A549 (cell line): ENCODE results near the gene RAB38. TPM values are rescaled to one million over a fixed set of nuclear protein-coding genes. Genes with fewer than 3 reads are reported as not detected.

Source experiments
- ATAC-seq, 2 experiments: fragments of 200-7000 bp in 1 of 2; fragments of >200 bp in 1 of 2; cut with Nextera tagmentation in 1 of 2; cut with Tn5 transposase in 1 of 2; 3 replicates each; pipeline versions ENCODE4 v1.8.0 to v1.9.1; 2018 to 2020; ENCODE audit warnings: mild to moderate bottlenecking in 1 of 2, moderate library complexity in 1 of 2
- CTCF ChIA-PET: fragments of 300-600 bp; sonication (Branson Sonifier 250); formaldehyde crosslinking; extraction: SDS; loops from one replicate; lab custom pipeline; 2021; ENCODE audit warnings: antibody characterized with exemption, inconsistent platforms; lab: Yijun Ruan, JAX
- POLR2A ChIA-PET: fragments of 350-600 bp; formaldehyde crosslinking; extraction: SDS; loops from one replicate; lab custom pipeline; 2021; ENCODE audit warnings: antibody characterized with exemption, inconsistent platforms; lab: Yijun Ruan, JAX
- DNase-seq, 2 experiments: peaks; one replicate each; pipeline versions ENCODE4 v3.0.0 to v3.0.0-alpha.2; 2011 to 2016; ENCODE audit warnings: low read depth in 1 of 2, low spot score in 1 of 2
- FAIRE-seq: peaks from 2 replicates; lab custom pipeline; 2011; peaks lifted over from hg19 to GRCh38; lab: Jason Lieb, UNC
- H3K27ac ChIP-seq, 2 experiments: fragments of >200 bp; sonication (Bioruptor Twin); formaldehyde crosslinking; 3 replicates each; pipeline ENCODE4 v1.5.1; 2016 to 2017
- H3K4me1 ChIP-seq: fragments of >200 bp; sonication (Bioruptor Twin); formaldehyde crosslinking; 3 replicates; pipeline ENCODE4 v1.6.1; 2016
- H3K4me2 ChIP-seq: fragments of >200 bp; sonication (Bioruptor Twin); formaldehyde crosslinking; 3 replicates; pipeline ENCODE4 v1.6.1; 2016
- H3K4me3 ChIP-seq: fragments of >200 bp; sonication (Bioruptor Twin); formaldehyde crosslinking; 3 replicates; pipeline ENCODE4 v1.5.1; 2016
- H3K9me3 ChIP-seq: fragments of >200 bp; sonication (Bioruptor Twin); formaldehyde crosslinking; 3 replicates; pipeline ENCODE4 v1.6.1; 2016
- BHLHE40 ChIP-seq: IDR thresholded peaks from 2 replicates; pipeline ENCODE4 v1.6.1; 2012; ENCODE audit warnings: low read depth, low read length, inconsistent platforms
- CBX2 ChIP-seq: fragments of 200-600 bp; sonication (generic); IDR thresholded peaks from 2 replicates; pipeline ENCODE4 v1.6.1; 2016; ENCODE audit warnings: low read depth, mild to moderate bottlenecking, borderline replicate concordance
- CEBPB ChIP-seq, 2 experiments: fragments of >200 bp in 1 of 2; sonication (Bioruptor Twin) in 1 of 2; formaldehyde crosslinking in 1 of 2; IDR thresholded peaks; 2 replicates each; pipeline ENCODE4 v1.6.1; 2012 to 2016
- CHD4 ChIP-seq: fragments of 200-600 bp; sonication (generic); IDR thresholded peaks from 2 replicates; pipeline ENCODE4 v1.6.1; 2016; ENCODE audit warnings: antibody characterized with exemption, mild to moderate bottlenecking, borderline replicate concordance
- CTCF ChIP-seq: fragments of >200 bp; sonication (Bioruptor Twin); formaldehyde crosslinking; IDR thresholded peaks from 3 replicates; pipeline ENCODE4 v1.5.1; 2016
- EHMT2 ChIP-seq: fragments of 200-600 bp; sonication (generic); IDR thresholded peaks from 2 replicates; pipeline ENCODE4 v1.6.1; 2016; ENCODE audit warnings: antibody characterized with exemption, low read depth, mild to moderate bottlenecking, moderate library complexity
- ESRRA ChIP-seq: fragments of 150-350 bp; IDR thresholded peaks from 2 replicates; pipeline ENCODE4 v1.6.1; 2014; ENCODE audit warnings: mild to moderate bottlenecking, low read length, borderline replicate concordance
- FOSL2 ChIP-seq, 2 experiments: fragments of 450-650 bp in 1 of 2; fragments of >200 bp in 1 of 2; sonication (Bioruptor Twin) in 1 of 2; formaldehyde crosslinking; IDR thresholded peaks; 2 replicates each; pipeline versions ENCODE4 v1.5.0 to v1.6.1; 2016 to 2020; ENCODE audit warnings: mild to moderate bottlenecking in 1 of 2, moderate library complexity in 1 of 2
- FOXS1 ChIP-seq: fragments of 250-450 bp; sonication (Bioruptor Pico); IDR thresholded peaks from 2 replicates; pipeline ENCODE4 v1.5.0; 2020; ENCODE audit warnings: mild to moderate bottlenecking, moderate library complexity
- HES2 ChIP-seq: fragments of >200 bp; sonication (Bioruptor Twin); formaldehyde crosslinking; IDR thresholded peaks from 2 replicates; pipeline ENCODE4 v1.6.1; 2016
- HOXA7 ChIP-seq: fragments of 250-450 bp; sonication (Bioruptor Pico); IDR thresholded peaks from 2 replicates; pipeline ENCODE4 v1.5.0; 2020; ENCODE audit warnings: mild to moderate bottlenecking, moderate library complexity
- HOXB5 ChIP-seq: fragments of 250-450 bp; sonication (Bioruptor Pico); IDR thresholded peaks from 2 replicates; pipeline ENCODE4 v1.5.0; 2020; ENCODE audit warnings: mild to moderate bottlenecking, moderate library complexity
- JUN ChIP-seq, 2 experiments: fragments of >200 bp; sonication (Bioruptor Twin); formaldehyde crosslinking; IDR thresholded peaks; 2 replicates in 1 of 2; 3 replicates in 1 of 2; pipeline ENCODE4 v1.6.1; 2016 to 2017
- JUNB ChIP-seq: fragments of >200 bp; sonication (Bioruptor Twin); formaldehyde crosslinking; IDR thresholded peaks from 2 replicates; pipeline ENCODE4 v1.6.1; 2016
- KDM1A ChIP-seq: fragments of 200-600 bp; sonication (generic); IDR thresholded peaks from 2 replicates; pipeline ENCODE4 v1.6.1; 2016; ENCODE audit warnings: low read depth, mild to moderate bottlenecking
- KDM5A ChIP-seq: fragments of 200-600 bp; sonication (generic); IDR thresholded peaks from 2 replicates; pipeline ENCODE4 v1.6.1; 2016; ENCODE audit warnings: antibody characterized with exemption, mild to moderate bottlenecking
- MYC ChIP-seq: IDR thresholded peaks from 2 replicates; pipeline ENCODE4 v1.6.1; 2012; ENCODE audit warnings: mild to moderate bottlenecking, inconsistent platforms, low read length, improper control_type of control experiment, borderline replicate concordance
- NPAS2 ChIP-seq: fragments of 250-450 bp; sonication (Bioruptor Pico); IDR thresholded peaks from 2 replicates; pipeline ENCODE4 v1.8.0; 2022; ENCODE audit warnings: mild to moderate bottlenecking, moderate library complexity, borderline replicate concordance
- PBX3 ChIP-seq: IDR thresholded peaks from 2 replicates; pipeline ENCODE4 v1.6.1; 2012
- POLR2A ChIP-seq: IDR thresholded peaks from 2 replicates; pipeline ENCODE4 v1.6.1; 2012; ENCODE audit warnings: mild to moderate bottlenecking, low read length
- RAD21 ChIP-seq, 2 experiments: fragments of >200 bp in 1 of 2; sonication (Bioruptor Twin) in 1 of 2; formaldehyde crosslinking in 1 of 2; IDR thresholded peaks in 1 of 2; conservative IDR thresholded peaks in 1 of 2; 2 replicates in 1 of 2; 3 replicates in 1 of 2; pipeline ENCODE4 v1.6.1; 2012 to 2018; ENCODE audit warnings: inconsistent platforms in 1 of 2
- RFX5 ChIP-seq: fragments of 450-650 bp; IDR thresholded peaks from 2 replicates; pipeline ENCODE4 v1.7.1; 2014; ENCODE audit warnings: antibody characterized with exemption, mild to moderate bottlenecking, moderate library complexity
- RNF2 ChIP-seq: fragments of 200-600 bp; sonication (generic); IDR thresholded peaks from 2 replicates; pipeline ENCODE4 v1.6.1; 2016; ENCODE audit warnings: low read depth, mild to moderate bottlenecking, antibody characterized with exemption, moderate library complexity, borderline replicate concordance
- SMC3 ChIP-seq: fragments of >200 bp; sonication (Bioruptor Twin); formaldehyde crosslinking; IDR thresholded peaks from 3 replicates; pipeline ENCODE4 v1.6.1; 2018; ENCODE audit warnings: inconsistent platforms
- ZFP36 ChIP-seq: fragments of 450-650 bp; IDR thresholded peaks from 2 replicates; pipeline ENCODE4 v1.6.1; 2014; ENCODE audit warnings: borderline replicate concordance; ENCODE audit not compliant: partially characterized antibody
- ZNF302 ChIP-seq: fragments of 250-450 bp; sonication (Bioruptor Pico); IDR thresholded peaks from 2 replicates; pipeline ENCODE4 v1.9.0; 2021; ENCODE audit warnings: inconsistent platforms, mild to moderate bottlenecking, moderate library complexity
- WGBS: methylation state at CpG from one replicate; pipeline ENCODE4 v1.1.6; 2017; ENCODE audit errors: missing lambda C conversion rate; 5-methylcytosine and 5-hydroxymethylcytosine counted together
- polyA plus RNA-seq, 4 experiments: library from polyadenylated mRNA; depleted of rRNA in 3 of 4; stranded (reverse); fragments of >200 nt; fragmentation: RNase III in 1 of 4; extraction: RNeasy Plus Mini Kit Qiagen cat#74134 plus additional on column Dnase treatment in 1 of 4; gene quantifications; 2 replicates in 3 of 4; 3 replicates in 1 of 4; pipeline ENCODE4 v1.2.3, GENCODE V29; 2011 to 2017
- TF ChIP-seq, protein P1 (sequence below): fragments of >200 bp; sonication (Bioruptor Twin); formaldehyde crosslinking; IDR thresholded peaks from 3 replicates; pipeline ENCODE4 v1.6.1; 2016
- TF ChIP-seq, protein P2 (sequence below): fragments of 150-350 bp; IDR thresholded peaks from 2 replicates; pipeline ENCODE4 v1.6.1; 2014; ENCODE audit warnings: low read depth, mild to moderate bottlenecking, low read length
- TF ChIP-seq, protein P3 (sequence below): fragments of 450-650 bp; IDR thresholded peaks from 2 replicates; pipeline ENCODE4 v1.6.1; 2014; ENCODE audit warnings: antibody characterized with exemption
- TF ChIP-seq, protein P4 (sequence below): IDR thresholded peaks from 2 replicates; pipeline ENCODE4 v1.6.1; 2012

Gene RAB38
- polyA plus RNA-seq, 2 of the 4 experiments (the other 2 are of a cell fraction) = 0.59 to 1.6 TPM

- H3K4me2 ChIP-seq = no peak overlapping the region; the same call in 2 of the 3 replicates
- FAIRE-seq = no peak
Observed at GRCh38 chr11:88179141-88179540, 3.9 kb upstream of the RAB38 start.

DNA sequence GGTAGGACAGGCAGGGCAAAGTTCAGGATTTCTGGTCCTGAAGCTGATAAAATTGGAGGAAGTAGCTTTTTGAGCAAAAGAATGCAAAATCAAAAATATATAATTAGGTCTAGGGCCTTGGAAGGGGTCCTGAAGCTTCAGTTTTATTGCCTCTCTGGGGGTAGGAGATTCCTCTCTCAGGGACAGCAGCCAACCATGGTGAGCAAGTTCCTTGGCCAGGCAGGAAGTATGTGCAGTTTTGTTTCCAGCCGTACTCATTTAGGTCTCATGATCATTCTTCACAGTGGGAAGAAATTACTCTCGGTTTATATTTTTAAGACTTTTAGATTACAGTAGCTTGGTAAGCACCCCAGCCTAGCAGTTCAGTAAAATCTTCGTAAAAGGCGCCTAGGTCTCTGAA is 2.9 kb upstream of the RAB38 start:
- no peak for FAIRE-seq
- ATAC-seq = no peak
- WGBS = 76% methylated on average over 4 of the region's 4 CpGs
- no peaks in the 10 kb centered on the region for H3K9me3 ChIP-seq
- POLR2A ChIA-PET = no interaction called here
- no peak overlapping the region for H3K4me3 ChIP-seq
- H3K4me2 ChIP-seq = no peak overlapping the region
- DNase-seq = no peak
- TF ChIP-seq SMC3 (no peak), HES2 (no peak), HOXB5 (CRISPR knock-in tag) (no peak), POLR2A (no peak), KDM1A (no peak), ZNF302 (CRISPR knock-in tag) (no peak), CEBPB (IDR thresholded peaks at IDR 0.05) (no peak), CTCF (no peak), MYC (no peak), HOXA7 (no peak)
- TF ChIP-seq, protein P1, sequence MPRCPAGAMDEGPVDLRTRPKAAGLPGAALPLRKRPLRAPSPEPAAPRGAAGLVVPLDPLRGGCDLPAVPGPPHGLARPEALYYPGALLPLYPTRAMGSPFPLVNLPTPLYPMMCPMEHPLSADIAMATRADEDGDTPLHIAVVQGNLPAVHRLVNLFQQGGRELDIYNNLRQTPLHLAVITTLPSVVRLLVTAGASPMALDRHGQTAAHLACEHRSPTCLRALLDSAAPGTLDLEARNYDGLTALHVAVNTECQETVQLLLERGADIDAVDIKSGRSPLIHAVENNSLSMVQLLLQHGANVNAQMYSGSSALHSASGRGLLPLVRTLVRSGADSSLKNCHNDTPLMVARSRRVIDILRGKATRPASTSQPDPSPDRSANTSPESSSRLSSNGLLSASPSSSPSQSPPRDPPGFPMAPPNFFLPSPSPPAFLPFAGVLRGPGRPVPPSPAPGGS = no peak
- TF ChIP-seq, protein P2, sequence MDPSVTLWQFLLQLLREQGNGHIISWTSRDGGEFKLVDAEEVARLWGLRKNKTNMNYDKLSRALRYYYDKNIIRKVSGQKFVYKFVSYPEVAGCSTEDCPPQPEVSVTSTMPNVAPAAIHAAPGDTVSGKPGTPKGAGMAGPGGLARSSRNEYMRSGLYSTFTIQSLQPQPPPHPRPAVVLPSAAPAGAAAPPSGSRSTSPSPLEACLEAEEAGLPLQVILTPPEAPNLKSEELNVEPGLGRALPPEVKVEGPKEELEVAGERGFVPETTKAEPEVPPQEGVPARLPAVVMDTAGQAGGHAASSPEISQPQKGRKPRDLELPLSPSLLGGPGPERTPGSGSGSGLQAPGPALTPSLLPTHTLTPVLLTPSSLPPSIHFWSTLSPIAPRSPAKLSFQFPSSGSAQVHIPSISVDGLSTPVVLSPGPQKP = no peak
- H3K4me1 ChIP-seq = 0 out of 3 replicates have a peak, but pooled peaks cover 11% of the 10 kb centered on the region
- CTCF ChIA-PET = interaction anchor here (1.3 to 2.5 kb wide), 3 partner anchors 37 to 161 kb away, joined by 3 to 8 read pairs (median 6); no protein-coding TSS in a partner anchor
- H3K27ac ChIP-seq = no peak overlapping the region

More at GRCh38 chr11:88179141-88179540, 3.9 kb upstream of the RAB38 start:
- 9% methylated on average over 2 of the region's 2 CpGs for WGBS
- Histone ChIP-seq H3K9me3 (no peaks in the 10 kb centered on the region), H3K4me3 (no peak overlapping the region), H3K4me1 (0 out of 3 replicates have a peak, but pooled peaks cover 11% of the 10 kb centered on the region), H3K27ac (no peak overlapping the region)
- CTCF ChIA-PET = interaction anchor here (1.3 to 2.5 kb wide), 2 partner anchors 36 to 75 kb away, joined by 3 to 6 read pairs; no protein-coding TSS in a partner anchor
- POLR2A ChIA-PET = no interaction called here
- TF ChIP-seq, protein P3, sequence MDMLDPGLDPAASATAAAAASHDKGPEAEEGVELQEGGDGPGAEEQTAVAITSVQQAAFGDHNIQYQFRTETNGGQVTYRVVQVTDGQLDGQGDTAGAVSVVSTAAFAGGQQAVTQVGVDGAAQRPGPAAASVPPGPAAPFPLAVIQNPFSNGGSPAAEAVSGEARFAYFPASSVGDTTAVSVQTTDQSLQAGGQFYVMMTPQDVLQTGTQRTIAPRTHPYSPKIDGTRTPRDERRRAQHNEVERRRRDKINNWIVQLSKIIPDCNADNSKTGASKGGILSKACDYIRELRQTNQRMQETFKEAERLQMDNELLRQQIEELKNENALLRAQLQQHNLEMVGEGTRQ = no peak
- TF ChIP-seq FOXS1 (CRISPR knock-in tag) (no peak), JUN (IDR thresholded peaks at IDR 0.05) (no peak), ZFP36 (no peak), CBX2 (no peak), HOXB5 (CRISPR knock-in tag) (no peak), JUNB (no peak), EHMT2 (no peak), PBX3 (no peak), RNF2 (no peak), BHLHE40 (no peak), CHD4 (no peak), RAD21 (conservative IDR thresholded peaks at IDR 0.05 in 1 of 2, IDR thresholded peaks at IDR 0.05 in 1 of 2) (no peak), ESRRA (no peak), RFX5 (no peak), CEBPB (IDR thresholded peaks at IDR 0.05) (no peak), NPAS2 (CRISPR knock-in tag) (no peak), KDM5A (no peak), FOSL2 (IDR thresholded peaks at IDR 0.05) (no peak), FOSL2 (CRISPR knock-in tag; IDR thresholded peaks at IDR 0.05) (no peak)
- TF ChIP-seq, protein P4, sequence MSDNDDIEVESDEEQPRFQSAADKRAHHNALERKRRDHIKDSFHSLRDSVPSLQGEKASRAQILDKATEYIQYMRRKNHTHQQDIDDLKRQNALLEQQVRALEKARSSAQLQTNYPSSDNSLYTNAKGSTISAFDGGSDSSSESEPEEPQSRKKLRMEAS = no peak
- no peak for ATAC-seq
- DNase-seq = no peak
